NCI-H146 (cell line): ENCODE results near the gene S100A10.

Experiments
- DNase-seq: peaks from one replicate; lab custom pipeline; 2025; lab: John Stamatoyannopoulos, UW

S100A10 gene

DNA sequence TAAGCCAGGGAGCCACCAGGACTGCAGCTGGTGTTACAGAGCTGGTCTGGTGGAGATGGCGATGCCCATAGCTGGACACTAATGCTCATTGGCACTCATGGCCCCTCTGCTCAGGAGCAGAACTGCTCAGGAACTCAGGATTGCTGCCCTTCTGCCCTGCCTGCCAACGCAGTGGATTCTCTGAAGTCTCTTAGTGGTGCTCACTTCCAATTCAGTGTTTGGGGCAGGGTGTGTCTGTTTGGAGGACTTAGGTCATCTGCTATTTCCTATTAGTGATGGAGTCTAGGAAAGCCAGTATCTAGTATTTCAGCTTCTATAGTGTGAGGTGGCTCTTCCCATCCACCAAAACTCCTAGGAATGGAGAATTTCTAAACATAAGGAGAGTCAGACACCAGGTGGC is 29.1 kb downstream of the S100A10 start:
- no peak for DNase-seq

GRCh38 chr1:151963288-151963687 is 30.4 kb downstream of the S100A10 start:
- DNase-seq = no peak

- DNase-seq = no peak
Measured at GRCh38 chr1:151961833-151962232, 31.8 kb downstream of the S100A10 start.

- DNase-seq = no peak
Measured at GRCh38 chr1:151960780-151961513, 32.7 kb downstream of the S100A10 start.

DNA sequence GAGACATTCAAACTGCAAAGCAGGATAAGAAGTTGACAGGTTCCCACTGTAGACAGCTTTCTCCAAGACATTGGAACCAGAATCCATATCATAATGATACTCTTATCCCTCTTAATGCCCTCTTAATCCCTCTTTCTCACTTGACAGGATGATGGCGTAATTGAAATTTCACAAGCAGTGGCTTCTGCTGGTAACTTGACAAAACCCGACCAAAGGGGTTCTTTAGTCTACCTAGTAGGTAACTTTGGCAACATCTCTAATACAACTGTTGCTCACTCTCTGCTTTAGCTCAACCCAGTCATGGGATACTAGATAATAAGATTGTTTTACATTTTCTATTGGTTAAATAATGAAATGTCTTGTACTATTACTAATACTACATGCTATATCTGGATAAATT is 34.7 kb downstream of the S100A10 start:
- no peak for DNase-seq

GRCh38 chr1:151956957-151957497 is 36.6 kb downstream of the S100A10 start:
- DNase-seq = no peak

DNA sequence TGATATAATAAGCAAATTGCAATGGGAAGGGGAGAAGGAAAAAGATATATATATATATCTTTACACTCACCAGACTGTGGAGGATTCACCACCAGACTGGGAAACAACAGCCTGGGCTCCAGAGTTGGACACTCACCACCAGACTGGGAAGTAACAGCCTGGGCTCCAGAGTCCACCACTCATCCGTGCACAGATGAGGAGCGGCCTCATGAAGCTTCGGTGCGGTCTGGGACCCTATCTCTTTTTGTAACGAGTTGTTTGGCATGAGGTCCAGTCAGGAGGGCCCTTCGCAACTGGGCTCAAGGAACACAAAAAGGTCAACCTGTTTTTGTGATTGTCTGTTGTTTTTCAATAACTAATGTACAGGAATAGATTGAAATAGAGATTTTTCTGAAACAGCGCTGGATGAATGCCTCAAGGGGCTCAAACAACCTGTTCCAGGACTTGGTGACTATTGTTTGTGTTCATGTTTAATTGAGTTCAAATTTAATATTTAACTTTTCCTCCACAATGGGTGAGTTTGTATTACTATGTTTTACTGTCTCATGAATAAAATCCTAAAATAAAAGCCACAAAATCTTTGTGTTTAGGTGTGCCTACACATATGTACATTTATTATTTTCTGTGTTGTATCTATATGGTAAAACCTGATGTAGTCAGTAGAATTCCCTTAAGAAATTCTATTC is 40.1 kb downstream of the S100A10 start:
- no peak for DNase-seq

GRCh38 chr1:151952811-151953210 is 40.8 kb downstream of the S100A10 start:
- DNase-seq = no peak

DNA sequence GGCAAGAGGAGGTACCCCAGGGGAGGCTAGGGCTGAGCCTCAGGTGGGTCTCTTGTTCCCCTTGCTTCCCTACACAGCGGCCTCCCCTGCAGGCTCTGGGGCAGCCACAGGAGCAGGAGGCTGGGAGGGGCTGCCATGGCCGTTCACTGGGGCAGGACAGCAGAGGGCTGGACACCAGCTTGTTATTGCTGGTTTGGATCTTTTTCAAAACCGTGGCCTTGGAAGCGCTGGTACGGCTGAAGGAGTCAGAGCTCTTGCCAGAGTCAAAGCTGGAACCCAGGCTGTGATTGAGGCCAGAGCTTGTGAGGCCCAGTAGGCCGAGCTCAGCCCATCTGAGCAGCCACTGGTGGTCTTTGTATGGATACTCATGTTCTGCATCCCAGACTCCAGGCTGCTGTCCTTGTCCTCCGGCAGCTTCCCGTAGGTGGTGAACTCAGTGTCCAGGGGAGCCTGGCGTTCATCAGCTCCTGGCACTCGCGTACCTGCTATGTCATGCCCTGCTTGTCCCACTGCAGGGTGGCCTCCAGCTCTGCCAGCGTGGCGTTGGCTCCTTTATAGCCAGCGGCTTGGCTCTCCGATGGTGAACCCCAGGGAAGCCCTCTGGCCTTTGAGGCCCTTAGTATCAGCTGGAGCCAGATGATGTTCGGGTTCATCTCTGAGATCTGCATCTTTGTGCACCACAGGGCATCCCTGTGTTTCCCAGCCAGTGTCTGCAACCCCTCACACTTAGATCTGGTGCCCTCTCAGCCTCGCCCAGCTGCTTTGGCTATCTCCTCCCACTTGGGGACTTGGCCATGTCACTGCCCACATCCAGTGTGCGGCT is 44.1 kb downstream of the S100A10 start:
- DNase-seq = no peak

- DNase-seq = no peak
Measured at GRCh38 chr1:151948506-151948905, 45.2 kb downstream of the S100A10 start.

- DNase-seq = no peak
Measured at GRCh38 chr1:151947140-151947539, 46.5 kb downstream of the S100A10 start.

GRCh38 chr1:151945725-151946722 is 47.6 kb downstream of the S100A10 start:
- DNase-seq = peak; percentile 15

DNA sequence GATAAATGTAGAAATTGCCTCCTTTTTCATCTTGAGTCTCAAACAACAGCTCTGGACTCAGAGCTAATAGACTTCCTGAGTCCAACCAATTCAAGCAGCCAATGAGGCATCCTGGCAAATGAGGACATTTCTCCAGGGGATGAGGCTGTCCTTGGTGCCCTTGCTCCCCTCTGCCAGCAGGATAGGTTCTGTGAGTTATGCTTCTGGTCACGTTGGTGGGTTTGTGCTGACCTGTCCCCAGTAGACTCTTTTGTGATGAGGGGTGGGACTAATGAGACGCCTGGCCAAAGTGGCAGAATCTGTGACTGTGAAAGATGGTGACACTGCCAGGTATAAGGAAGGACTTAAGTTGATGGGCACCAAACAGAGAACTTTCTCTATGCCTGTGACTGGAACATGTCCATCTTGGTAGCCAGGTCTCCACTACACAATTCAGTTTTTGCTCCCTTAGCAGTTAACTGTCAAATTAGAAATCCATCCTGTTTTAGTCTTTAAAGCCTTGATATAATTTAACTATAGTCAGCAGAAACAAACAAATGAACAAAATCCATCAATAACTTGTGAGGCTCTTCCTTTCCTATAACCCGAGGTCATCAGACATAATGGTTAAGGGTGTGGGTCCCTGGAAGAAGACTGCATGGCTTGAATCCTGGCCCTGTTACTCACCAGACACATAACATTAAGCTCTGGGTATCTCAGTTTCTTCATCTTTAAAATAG is 48.6 kb downstream of the S100A10 start:
- DNase-seq = no peak

DNA sequence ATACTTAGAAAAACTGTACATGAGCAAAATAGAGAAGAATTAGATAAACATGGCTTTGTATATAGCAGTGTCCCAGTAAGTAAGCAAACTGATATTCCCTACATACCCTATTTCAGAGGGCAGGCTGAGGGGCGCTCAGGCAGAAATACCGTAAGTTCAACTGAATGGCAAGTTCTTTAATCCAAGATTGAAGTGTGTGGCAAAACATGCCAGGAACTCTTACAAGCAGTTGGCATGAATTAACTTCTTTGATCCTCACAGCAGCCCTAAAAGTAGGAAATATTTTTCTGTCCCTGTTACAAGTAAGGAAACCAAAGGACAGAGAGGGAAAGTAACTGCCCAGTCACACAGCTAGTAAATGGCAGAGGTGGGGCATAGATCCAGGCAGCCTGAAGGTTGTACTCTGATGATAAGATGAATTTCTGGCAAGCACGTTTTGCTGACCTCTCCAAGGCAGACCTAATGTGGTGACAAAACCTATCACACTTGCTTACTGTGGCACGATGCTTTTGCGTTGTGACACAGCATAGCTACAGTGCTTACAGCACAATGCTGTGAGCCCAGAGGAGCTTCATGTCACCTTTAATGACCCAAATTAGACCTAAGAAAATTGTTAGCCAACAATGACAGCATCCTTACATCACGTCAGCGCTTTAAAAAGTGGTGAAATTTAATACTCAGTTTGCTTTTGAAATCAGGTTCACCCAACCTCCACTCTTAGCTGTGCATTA is 49.4 kb downstream of the S100A10 start:
- DNase-seq = no peak

- no peak for DNase-seq
Measured at GRCh38 chr1:151943591-151943990, 50.1 kb downstream of the S100A10 start.

GRCh38 chr1:151942882-151943281 is 50.8 kb downstream of the S100A10 start:
- no peak for DNase-seq

GRCh38 chr1:151940541-151940940 is 53.1 kb downstream of the S100A10 start:
- DNase-seq = no peak

- no peak for DNase-seq
Measured at GRCh38 chr1:151939779-151940178, 53.9 kb downstream of the S100A10 start.

GRCh38 chr1:151939141-151939540 is 54.5 kb downstream of the S100A10 start:
- DNase-seq = no peak

GRCh38 chr1:151936653-151937052 is 57.0 kb downstream of the S100A10 start:
- no peak for DNase-seq
